Stimulated activated CD8-positive, alpha-beta memory T cell treated with anti-CD3 and anti-CD28 coated beads, Interleukin-7, amount 100 ng/mL, for 4 hours (primary cell): Measurements from ENCODE around the gene MYOC.
"Not testable (repeated sequence)": the region's sequence is repeated elsewhere in the genome, so short reads cannot be mapped to it uniquely, and the experiment has no call there.

ENCODE experiments used
- DNase-seq, 2 donors: peaks; one replicate each; pipeline ENCODE4 v3.0.0-alpha.2; 2020; ENCODE audit warnings: low read depth in 2 of 2

MYOC gene

GRCh38 chr1:171652234-171652822 is at the start of gene MYOC:
MYOC (minus strand) TSS chr1:171652688; CDS start chr1:171652611, 77 bp downstream.
- no peak for DNase-seq

GRCh38 chr1:171699531-171699930 is 47.0 kb upstream of the MYOC start:
- DNase-seq, result no peak

GRCh38 chr1:171695772-171696171 is 43.3 kb upstream of the MYOC start:
- DNase-seq, result not testable (repeated sequence)

GRCh38 chr1:171693541-171693940 is 41.1 kb upstream of the MYOC start:
- DNase-seq, result not testable (repeated sequence)

- DNase-seq, result no peak
These were observed 31.4 kb upstream of the MYOC start for GRCh38 chr1:171683870-171684269.

- no peak for DNase-seq
These were observed 27.9 kb upstream of the MYOC start for GRCh38 chr1:171680339-171680738.

- DNase-seq, result no peak
These were observed 24.3 kb upstream of the MYOC start for GRCh38 chr1:171676823-171677222.

- no peak for DNase-seq
These were observed 22.2 kb upstream of the MYOC start for GRCh38 chr1:171674431-171675405.

- no peak for DNase-seq
These were observed 18.3 kb upstream of the MYOC start for GRCh38 chr1:171670739-171671138.

- no peak for DNase-seq
These were observed 15.9 kb upstream of the MYOC start for GRCh38 chr1:171668372-171668771.

- DNase-seq, result no peak
These were observed 13.8 kb upstream of the MYOC start for GRCh38 chr1:171666114-171666769.

- no peak for DNase-seq
These were observed 12.5 kb upstream of the MYOC start for GRCh38 chr1:171664976-171665375.

- no peak for DNase-seq
These were observed 11.5 kb upstream of the MYOC start for GRCh38 chr1:171663854-171664575.

GRCh38 chr1:171663036-171663853 is 10.8 kb upstream of the MYOC start:
- DNase-seq, result no peak

- no peak for DNase-seq
These were observed 8.7 kb upstream of the MYOC start for GRCh38 chr1:171661076-171661650.

- DNase-seq, result not testable (repeated sequence)
These were observed 3.7 kb upstream of the MYOC start for GRCh38 chr1:171656206-171656605.

GRCh38 chr1:171655746-171656116 is 3.2 kb upstream of the MYOC start:
- DNase-seq, result no peak

- DNase-seq, result peak; percentile 18 to 24
These were observed 2.7 kb upstream of the MYOC start for GRCh38 chr1:171654942-171655745.

GRCh38 chr1:171654201-171654941 is 1.9 kb upstream of the MYOC start:
- no peak for DNase-seq
